CD14-positive monocyte (primary cell): ENCODE results near the gene B3GAT2. TPM values are rescaled to one million over a fixed set of nuclear protein-coding genes. Genes with fewer than 3 reads are reported as not detected.

Source experiments
- DNase-seq, 3 donors: peaks; one replicate each; pipeline ENCODE4 v3.0.0-alpha.2; 2011 to 2022
- H2AFZ ChIP-seq: 2 replicates; pipeline ENCODE4 v1.6.0; 2012; ENCODE audit warnings: mild to moderate bottlenecking, low read depth, low read length, inconsistent platforms; ENCODE audit not compliant: insufficient read depth, poor library complexity, severe bottlenecking
- H3K27ac ChIP-seq, 2 donors: 1 replicate in 1 of 2; 2 replicates in 1 of 2; pipeline ENCODE4 v1.5.1; 2012 to 2013; ENCODE audit warnings: low read length in 2 of 2, control low read depth in 1 of 2, inconsistent platforms in 1 of 2, low read depth in 1 of 2, mild to moderate bottlenecking in 1 of 2
- H3K27me3 ChIP-seq, 2 donors: one replicate each; pipeline versions ENCODE4 v1.6.0 to v1.6.1; 2011 to 2013; ENCODE audit warnings: low read length in 2 of 2; ENCODE audit not compliant: control insufficient read depth in 2 of 2, insufficient read depth in 2 of 2
- H3K36me3 ChIP-seq, 2 donors: replicated peaks in 1 of 2; 1 replicate in 1 of 2; 2 replicates in 1 of 2; pipeline versions ENCODE4 v1.5.1 to v1.6.1; 2012 to 2013; ENCODE audit warnings: low read length in 2 of 2, control low read depth in 1 of 2, inconsistent platforms in 1 of 2, mild to moderate bottlenecking in 1 of 2; ENCODE audit not compliant: insufficient read depth in 2 of 2, control insufficient read depth in 1 of 2
- H3K4me1 ChIP-seq, 2 donors: 1 replicate in 1 of 2; 2 replicates in 1 of 2; pipeline versions ENCODE4 v1.5.1 to v1.6.1; 2012 to 2013; ENCODE audit warnings: low read length in 2 of 2, control low read depth in 1 of 2, inconsistent platforms in 1 of 2, mild to moderate bottlenecking in 1 of 2, moderate library complexity in 1 of 2; ENCODE audit not compliant: insufficient read depth in 2 of 2, control insufficient read depth in 1 of 2
- H3K4me2 ChIP-seq: replicated peaks from 2 replicates; pipeline ENCODE3; 2012; ENCODE audit warnings: low read length, moderate library complexity, mild to moderate bottlenecking; ENCODE audit not compliant: poor library complexity, severe bottlenecking; ENCODE audit errors: extremely low read depth
- H3K4me3 ChIP-seq, 3 experiments: fragments of 200-600 bp in 1 of 3; sonication (generic) in 1 of 3; replicated peaks in 1 of 3; 1 replicate in 2 of 3; 2 replicates in 1 of 3; pipeline ENCODE4 v1.5.1; 2011 to 2013; ENCODE audit warnings: low read length in 3 of 3, mild to moderate bottlenecking in 3 of 3, control low read depth in 2 of 3, low read depth in 2 of 3, inconsistent platforms in 1 of 3, moderate library complexity in 1 of 3
- H3K79me2 ChIP-seq: 2 replicates; pipeline ENCODE4 v1.6.0; 2012; ENCODE audit warnings: mild to moderate bottlenecking, control low read depth, inconsistent platforms, low read length, moderate library complexity; ENCODE audit not compliant: insufficient read depth
- H3K9ac ChIP-seq: 2 replicates; pipeline ENCODE4 v1.6.0; 2017; ENCODE audit warnings: low read length, mild to moderate bottlenecking; ENCODE audit not compliant: insufficient read depth, poor library complexity, severe bottlenecking
- H3K9me3 ChIP-seq, 2 donors: replicated peaks in 1 of 2; 1 replicate in 1 of 2; 2 replicates in 1 of 2; pipeline versions ENCODE4 v1.5.1 to v1.6.1; 2012 to 2013; ENCODE audit warnings: low read length in 2 of 2, control low read depth in 1 of 2; ENCODE audit not compliant: control insufficient read depth in 1 of 2, insufficient read depth in 1 of 2
- H4K20me1 ChIP-seq: 2 replicates; pipeline ENCODE4 v1.6.0; 2012; ENCODE audit warnings: mild to moderate bottlenecking, low read length, control low read depth, moderate library complexity; ENCODE audit not compliant: insufficient read depth
- H3K27ac Mint-ChIP-seq, 7 donors: one replicate each; pipeline ENCODE4 v1.8.0; 2020; ENCODE audit warnings: mild to moderate bottlenecking in 7 of 7, mixed read lengths in 7 of 7, moderate library complexity in 6 of 7, inconsistent platforms in 2 of 7
- H3K27me3 Mint-ChIP-seq, 3 donors: one replicate each; pipeline ENCODE4 v1.8.0; 2021 to 2022; ENCODE audit warnings: low read depth in 3 of 3, mild to moderate bottlenecking in 3 of 3, mixed read lengths in 3 of 3, moderate library complexity in 3 of 3, inconsistent platforms in 1 of 3
- H3K36me3 Mint-ChIP-seq, 2 donors: one replicate each; pipeline ENCODE4 v1.8.0; 2020; ENCODE audit warnings: mixed read lengths in 2 of 2, inconsistent platforms in 1 of 2, mild to moderate bottlenecking in 1 of 2
- H3K4me1 Mint-ChIP-seq: one replicate; pipeline ENCODE4 v1.8.0; 2020; ENCODE audit warnings: mild to moderate bottlenecking, mixed read lengths
- H3K4me3 Mint-ChIP-seq, 2 donors: one replicate each; pipeline ENCODE4 v1.8.0; 2020; ENCODE audit warnings: mild to moderate bottlenecking in 2 of 2, mixed read lengths in 2 of 2, moderate library complexity in 1 of 2
- H3K9me3 Mint-ChIP-seq, 7 donors: one replicate each; pipeline ENCODE4 v1.8.0; 2020 to 2022; ENCODE audit warnings: mixed read lengths in 7 of 7, mild to moderate bottlenecking in 6 of 7, moderate library complexity in 6 of 7, inconsistent platforms in 2 of 7
- WGBS: methylation state at CpG from one replicate; pipeline ENCODE4 v1.1.5; 2013; ENCODE audit warnings: missing lambda C conversion rate; ENCODE audit not compliant: insufficient coverage; 5-methylcytosine and 5-hydroxymethylcytosine counted together
- intact Hi-C, 2 donors: fragments of 100-400 bp; cut with micrococcal nuclease; formaldehyde crosslinking; loops; one replicate each; pipeline versions ENCODE4 v1.15.0 to v1.15.1; 2023
- polyA plus RNA-seq, 3 donors: library from polyadenylated mRNA; depleted of rRNA in 1 of 3; unstranded in 2 of 3; stranded (reverse) in 1 of 3; fragments of 300-500 nt in 2 of 3; fragments of >200 nt in 1 of 3; fragmentation: Illumina TruSeq in 2 of 3; gene quantifications; 1 replicate in 2 of 3; 2 replicates in 1 of 3; pipeline ENCODE4 v1.2.3, GENCODE V29; 2012 to 2021
- TF ChIP-seq, protein P1 (sequence below): fragments of 200-600 bp; IDR thresholded peaks from one replicate; pipeline ENCODE4 v1.8.0; 2022; ENCODE audit warnings: antibody characterized with exemption, mild to moderate bottlenecking

The B3GAT2 gene
- polyA plus RNA-seq, 3 donors: 0.03 to 0.05 TPM; not detected in 1

- DNase-seq: no peak
- H3K9me3 Mint-ChIP-seq: peaks cover 0 to 1% (median 0%) of the 10 kb centered on the region in 7 donors
These were observed 70.8 kb downstream of the B3GAT2 start for GRCh38 chr6:70886071-70886470.

GRCh38 chr6:70884074-70884983 lies 72.5 kb downstream of the B3GAT2 start:
- Mint-ChIP-seq H3K9me3 (peaks cover 0 to 2% (median 0%) of the 10 kb centered on the region in 7 donors), H3K36me3 (no peaks in the 10 kb centered on the region), H3K27me3 (peaks cover 2 to 5% (median 5%) of the 10 kb centered on the region in 3 donors), H3K4me1 (no peaks in the 10 kb centered on the region), H3K27ac (no peak overlapping the region), H3K4me3 (no peak overlapping the region)
- Histone ChIP-seq H4K20me1 (no peaks in the 10 kb centered on the region), H3K4me1 (no peaks in the 10 kb centered on the region), H3K79me2 (no peaks in the 10 kb centered on the region), H2AFZ (no peak overlapping the region), H3K27ac (no peak overlapping the region), H3K9me3 (no peaks in the 10 kb centered on the region), H3K36me3 (no peaks in the 10 kb centered on the region), H3K4me3 (no peak overlapping the region), H3K4me2 (no peak overlapping the region), H3K27me3 (no peaks in the 10 kb centered on the region), H3K9ac (no peak overlapping the region)
- WGBS: 22% methylated on average over 10 of the region's 17 CpGs
- intact Hi-C loops: loop anchor here (2.0 to 10.0 kb wide), 4 partner anchors 177 to 364 kb away; no protein-coding TSS in a partner anchor
- TF ChIP-seq, protein P1, sequence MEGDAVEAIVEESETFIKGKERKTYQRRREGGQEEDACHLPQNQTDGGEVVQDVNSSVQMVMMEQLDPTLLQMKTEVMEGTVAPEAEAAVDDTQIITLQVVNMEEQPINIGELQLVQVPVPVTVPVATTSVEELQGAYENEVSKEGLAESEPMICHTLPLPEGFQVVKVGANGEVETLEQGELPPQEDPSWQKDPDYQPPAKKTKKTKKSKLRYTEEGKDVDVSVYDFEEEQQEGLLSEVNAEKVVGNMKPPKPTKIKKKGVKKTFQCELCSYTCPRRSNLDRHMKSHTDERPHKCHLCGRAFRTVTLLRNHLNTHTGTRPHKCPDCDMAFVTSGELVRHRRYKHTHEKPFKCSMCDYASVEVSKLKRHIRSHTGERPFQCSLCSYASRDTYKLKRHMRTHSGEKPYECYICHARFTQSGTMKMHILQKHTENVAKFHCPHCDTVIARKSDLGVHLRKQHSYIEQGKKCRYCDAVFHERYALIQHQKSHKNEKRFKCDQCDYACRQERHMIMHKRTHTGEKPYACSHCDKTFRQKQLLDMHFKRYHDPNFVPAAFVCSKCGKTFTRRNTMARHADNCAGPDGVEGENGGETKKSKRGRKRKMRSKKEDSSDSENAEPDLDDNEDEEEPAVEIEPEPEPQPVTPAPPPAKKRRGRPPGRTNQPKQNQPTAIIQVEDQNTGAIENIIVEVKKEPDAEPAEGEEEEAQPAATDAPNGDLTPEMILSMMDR: peak; percentile 88
- DNase-seq: peak; percentile 17 to 41 (median 33)

More at GRCh38 chr6:70886071-70886470, 70.8 kb downstream of the B3GAT2 start:
- Mint-ChIP-seq H3K27me3 (peaks cover 0 to 2% (median 2%) of the 10 kb centered on the region in 3 donors), H3K27ac (no peak overlapping the region), H3K4me3 (no peak overlapping the region), H3K36me3 (no peaks in the 10 kb centered on the region), H3K4me1 (no peaks in the 10 kb centered on the region)
- no peak overlapping the region for H3K27ac ChIP-seq
- H3K27me3 ChIP-seq: no peaks in the 10 kb centered on the region
- TF ChIP-seq, protein P1: no peak
- no peak overlapping the region for H3K4me2 ChIP-seq
- no peak overlapping the region for H3K4me3 ChIP-seq
- no peaks in the 10 kb centered on the region for H3K36me3 ChIP-seq
- H4K20me1 ChIP-seq: no peaks in the 10 kb centered on the region
- no peak overlapping the region for H3K9ac ChIP-seq
- no peak overlapping the region for H2AFZ ChIP-seq
- H3K4me1 ChIP-seq: no peaks in the 10 kb centered on the region
- H3K9me3 ChIP-seq: no peaks in the 10 kb centered on the region
- 100% methylated on average over 1 of the region's 2 CpGs for WGBS
- no peaks in the 10 kb centered on the region for H3K79me2 ChIP-seq
- intact Hi-C loops: loop anchor here in 1 of 2 donors (10.0 kb wide), 2 partner anchors 181 to 361 kb away; no protein-coding TSS in a partner anchor
